Stimulated activated naive CD8-positive, alpha-beta T cell treated with anti-CD3 and anti-CD28 coated beads, Interleukin-15, amount 100 ng/mL, for 72 hours (primary cell): ENCODE data around the gene SIPA1.

Source experiments
- ATAC-seq: fragments of 150-1000 bp; cut with Tn5 transposase; 2 replicates; pipeline ENCODE4 v1.10.0; 2021; ENCODE audit warnings: mild to moderate bottlenecking, moderate library complexity
- DNase-seq, 2 donors: peaks; one replicate each; pipeline ENCODE4 v3.0.0; 2021 to 2022
- H3K27ac Mint-ChIP-seq, 2 donors: one replicate each; pipeline ENCODE4 v1.8.0; 2022; ENCODE audit warnings: mild to moderate bottlenecking in 2 of 2, mixed read lengths in 2 of 2, moderate library complexity in 2 of 2
- H3K27me3 Mint-ChIP-seq: one replicate; pipeline ENCODE4 v1.8.0; 2022; ENCODE audit warnings: mixed read lengths
- H3K4me1 Mint-ChIP-seq: one replicate; pipeline ENCODE4 v1.8.0; 2022; ENCODE audit warnings: mild to moderate bottlenecking, mixed read lengths
- H3K4me3 Mint-ChIP-seq, 2 donors: one replicate each; pipeline ENCODE4 v1.8.0; 2022; ENCODE audit warnings: mild to moderate bottlenecking in 2 of 2, mixed read lengths in 2 of 2, moderate library complexity in 1 of 2
- H3K9me3 Mint-ChIP-seq, 2 donors: one replicate each; pipeline ENCODE4 v1.8.0; 2022; ENCODE audit warnings: mixed read lengths in 2 of 2

SIPA1 gene

DNA sequence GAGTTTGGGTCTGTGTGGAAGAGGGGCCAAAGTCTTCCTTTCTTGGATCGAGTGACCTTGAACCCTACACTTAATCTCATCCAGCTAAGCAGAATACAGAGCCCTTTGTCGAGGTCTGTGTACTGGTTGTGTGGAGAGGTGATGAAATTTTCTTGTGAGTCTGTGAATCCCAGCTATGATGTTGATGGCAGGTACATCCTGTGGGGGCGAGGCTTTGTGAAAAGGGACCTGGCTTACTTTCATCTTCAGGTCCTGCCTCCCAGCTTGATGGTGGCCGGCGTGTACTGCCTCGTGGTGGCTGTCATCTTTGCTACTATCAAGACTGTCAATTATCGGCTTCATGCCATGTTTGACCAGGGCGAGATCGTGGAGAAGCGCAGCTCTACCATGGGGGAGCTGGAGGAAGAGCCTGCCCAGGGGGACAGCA lies 21.3 kb upstream of the SIPA1 start:
- H3K4me3 Mint-ChIP-seq = peak overlapping the region; percentile 98 to 99
- no peaks in the 10 kb centered on the region for H3K9me3 Mint-ChIP-seq
- peaks cover 61% of the 10 kb centered on the region for H3K4me1 Mint-ChIP-seq
- ATAC-seq = no peak
- no peaks in the 10 kb centered on the region for H3K27me3 Mint-ChIP-seq
- peak overlapping the region; percentile 98 to 99 for H3K27ac Mint-ChIP-seq
- peak in 1 of 2 donors; percentile 61 for DNase-seq

GRCh38 chr11:65617136-65617850 lies 20.6 kb upstream of the SIPA1 start:
- no peaks in the 10 kb centered on the region for H3K27me3 Mint-ChIP-seq
- H3K4me3 Mint-ChIP-seq = peak overlapping the region; percentile 98 to 99
- peak overlapping the region; percentile 98 to 99 for H3K27ac Mint-ChIP-seq
- no peak for ATAC-seq
- H3K9me3 Mint-ChIP-seq = no peaks in the 10 kb centered on the region
- DNase-seq = no peak
- H3K4me1 Mint-ChIP-seq = peaks cover 61% of the 10 kb centered on the region

GRCh38 chr11:65617990-65618751 lies 19.7 kb upstream of the SIPA1 start:
- peaks cover 52% of the 10 kb centered on the region for H3K4me1 Mint-ChIP-seq
- ATAC-seq (no peak), DNase-seq (no peak)
- H3K27me3 Mint-ChIP-seq = no peaks in the 10 kb centered on the region
- H3K9me3 Mint-ChIP-seq = no peaks in the 10 kb centered on the region
- peak overlapping the region; percentile 98 to 99 for H3K4me3 Mint-ChIP-seq
- H3K27ac Mint-ChIP-seq = peak overlapping the region; percentile 91 to 92

- DNase-seq (no peak), ATAC-seq (no peak)
- Mint-ChIP-seq H3K27ac (peak overlapping the region in 1 of 2 donors; percentile 91), H3K4me3 (peak overlapping the region in 1 of 2 donors; percentile 15), H3K9me3 (no peaks in the 10 kb centered on the region), H3K27me3 (no peaks in the 10 kb centered on the region), H3K4me1 (peaks cover 49% of the 10 kb centered on the region)
These were observed 19.1 kb upstream of the SIPA1 start for GRCh38 chr11:65618763-65619162.

DNA sequence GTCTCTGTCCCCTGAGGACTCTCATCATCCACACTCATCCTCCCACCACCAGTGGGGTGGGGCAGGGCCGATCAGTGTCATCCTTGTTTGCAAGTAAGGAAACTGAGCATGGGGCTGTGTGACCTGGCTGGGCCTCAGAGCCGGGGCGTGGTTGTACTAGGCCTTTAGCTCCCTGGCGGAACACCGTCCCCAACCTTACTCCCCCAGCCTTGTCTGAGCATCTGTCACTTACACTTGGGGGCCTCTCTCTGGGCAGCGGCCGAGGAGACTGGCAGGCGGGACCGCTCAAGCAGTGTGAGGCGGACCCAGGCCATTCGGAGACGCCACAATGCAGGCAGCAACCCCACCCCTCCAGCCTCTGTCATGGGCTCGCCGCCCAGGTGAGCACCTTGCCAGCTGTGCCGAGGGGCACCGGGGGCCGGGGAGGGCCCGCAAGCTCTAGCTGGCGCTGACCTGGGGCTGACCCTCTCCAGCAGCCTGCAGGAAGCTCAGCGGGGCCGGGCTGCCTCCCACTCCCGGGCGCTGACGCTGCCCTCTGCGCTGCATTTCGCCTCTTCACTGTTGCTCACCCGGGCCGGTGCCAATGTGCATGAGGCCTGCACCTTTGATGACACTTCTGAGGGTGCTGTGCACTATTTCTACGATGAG lies 18.5 kb upstream of the SIPA1 start:
- peaks cover 49% of the 10 kb centered on the region for H3K4me1 Mint-ChIP-seq
- no peaks in the 10 kb centered on the region for H3K27me3 Mint-ChIP-seq
- H3K27ac Mint-ChIP-seq = no peak overlapping the region
- DNase-seq (no peak), ATAC-seq (no peak)
- H3K4me3 Mint-ChIP-seq = peak overlapping the region in 1 of 2 donors; percentile 5
- no peaks in the 10 kb centered on the region for H3K9me3 Mint-ChIP-seq

DNA sequence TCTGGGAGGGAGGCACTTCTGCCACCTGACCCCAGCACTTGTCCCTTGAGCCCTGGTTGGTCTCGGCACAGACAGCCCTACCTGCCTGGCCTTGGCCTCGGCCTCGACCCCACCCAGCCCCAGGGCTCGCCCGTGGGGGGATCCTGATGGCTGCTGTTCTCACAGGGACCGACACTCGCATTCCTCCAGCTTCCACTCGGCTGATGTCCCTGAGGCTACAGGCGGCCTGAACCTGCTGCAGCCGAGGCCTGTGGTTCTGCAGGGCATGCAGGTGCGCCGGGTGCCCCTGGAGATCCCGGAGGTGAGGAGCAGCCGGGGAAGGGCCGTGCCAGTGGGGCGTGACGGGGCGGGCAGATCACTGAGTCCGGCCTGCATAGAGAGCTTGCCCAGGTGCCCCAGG lies 17.2 kb upstream of the SIPA1 start:
- Mint-ChIP-seq H3K27ac (no peak overlapping the region), H3K27me3 (no peaks in the 10 kb centered on the region), H3K4me1 (peaks cover 55% of the 10 kb centered on the region), H3K4me3 (no peak overlapping the region), H3K9me3 (no peaks in the 10 kb centered on the region)
- DNase-seq (no peak), ATAC-seq (no peak)

DNA sequence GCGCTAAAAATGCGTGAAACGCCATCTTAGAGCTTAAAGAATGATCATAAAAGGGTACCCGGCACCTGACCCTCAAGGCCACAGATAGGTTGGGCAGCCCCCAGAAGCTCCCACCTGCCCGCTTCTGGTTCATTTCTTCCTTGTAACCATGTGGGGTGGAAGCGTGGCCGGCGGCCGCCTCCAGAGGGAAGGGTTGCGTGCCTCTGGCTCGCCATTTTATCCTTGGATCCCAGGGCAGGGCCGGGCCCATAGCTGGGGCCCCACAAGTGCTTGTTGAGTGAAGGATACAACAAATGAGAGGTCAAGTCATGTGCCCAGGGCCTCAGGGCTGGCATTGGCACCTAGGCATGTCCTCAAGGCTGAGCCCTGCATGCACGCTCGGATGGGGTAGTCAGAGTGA lies 16.4 kb upstream of the SIPA1 start:
- H3K27ac Mint-ChIP-seq = no peak overlapping the region
- no peaks in the 10 kb centered on the region for H3K9me3 Mint-ChIP-seq

GRCh38 chr11:65622011-65622410 lies 15.9 kb upstream of the SIPA1 start:
- Mint-ChIP-seq H3K27me3 (no peaks in the 10 kb centered on the region), H3K4me1 (peaks cover 55% of the 10 kb centered on the region), H3K9me3 (no peaks in the 10 kb centered on the region), H3K4me3 (no peak overlapping the region), H3K27ac (no peak overlapping the region)
- ATAC-seq (no peak), DNase-seq (no peak)

More for the DNA sequence above, 16.4 kb upstream of the SIPA1 start:
- Mint-ChIP-seq H3K27me3 (no peaks in the 10 kb centered on the region), H3K4me1 (peaks cover 60% of the 10 kb centered on the region), H3K4me3 (no peak overlapping the region)
- ATAC-seq (no peak), DNase-seq (no peak)

GRCh38 chr11:65623177-65623576 lies 14.7 kb upstream of the SIPA1 start:
- Mint-ChIP-seq H3K27me3 (no peaks in the 10 kb centered on the region), H3K4me3 (no peak overlapping the region), H3K4me1 (peaks cover 43% of the 10 kb centered on the region), H3K9me3 (no peaks in the 10 kb centered on the region), H3K27ac (peak overlapping the region in 1 of 2 donors; percentile 49)
- DNase-seq (no peak), ATAC-seq (no peak)

DNA sequence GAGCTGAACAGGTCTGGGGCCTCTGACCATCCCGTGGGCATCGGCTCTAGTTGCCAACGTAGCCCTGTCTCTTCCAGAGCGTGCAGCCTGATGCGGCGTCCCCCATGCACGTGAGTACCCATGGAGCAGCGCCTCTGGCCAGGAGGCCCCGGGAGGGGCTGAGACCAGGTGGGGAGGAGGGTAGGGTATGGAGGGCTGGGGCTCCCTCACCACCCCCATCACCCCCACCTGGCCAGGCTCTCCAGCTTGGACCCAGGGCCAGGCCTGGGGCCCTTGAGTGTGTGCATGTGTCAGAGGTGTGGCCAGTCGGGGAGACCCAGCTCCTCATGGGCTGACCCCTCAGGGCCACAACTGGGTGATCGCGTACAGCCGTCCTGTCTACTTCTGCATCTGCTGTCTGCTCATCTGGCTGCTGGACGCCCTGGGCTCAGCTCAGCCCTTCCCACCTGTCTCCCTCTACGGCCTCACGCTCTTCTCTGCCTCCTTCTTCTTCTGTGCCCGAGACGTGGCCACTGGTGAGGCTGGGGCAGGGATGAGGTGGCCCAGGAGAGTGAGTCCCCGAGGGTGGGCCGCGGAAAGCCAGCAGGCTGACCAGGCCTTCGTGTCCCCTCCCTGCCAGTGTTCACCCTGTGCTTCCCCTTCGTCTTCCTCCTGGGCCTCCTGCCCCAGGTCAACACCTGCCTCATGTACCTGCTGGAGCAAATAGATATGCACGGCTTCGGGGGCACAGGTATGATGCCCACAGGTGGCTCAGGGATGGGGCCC lies 13.9 kb upstream of the SIPA1 start:
- Mint-ChIP-seq H3K4me1 (peaks cover 34% of the 10 kb centered on the region), H3K27ac (no peak overlapping the region)
- no peak for DNase-seq

GRCh38 chr11:65624931-65625627 lies 12.8 kb upstream of the SIPA1 start:
- Mint-ChIP-seq H3K9me3 (no peaks in the 10 kb centered on the region), H3K27me3 (no peaks in the 10 kb centered on the region), H3K27ac (peak overlapping the region in 1 of 2 donors; percentile 37), H3K4me1 (peaks cover 28% of the 10 kb centered on the region), H3K4me3 (no peak overlapping the region)
- ATAC-seq (no peak), DNase-seq (no peak)

More for the DNA sequence above, 13.9 kb upstream of the SIPA1 start:
- no peak overlapping the region for H3K4me3 Mint-ChIP-seq
- ATAC-seq = peak; percentile 19
- H3K9me3 Mint-ChIP-seq = no peaks in the 10 kb centered on the region
- no peaks in the 10 kb centered on the region for H3K27me3 Mint-ChIP-seq

DNA sequence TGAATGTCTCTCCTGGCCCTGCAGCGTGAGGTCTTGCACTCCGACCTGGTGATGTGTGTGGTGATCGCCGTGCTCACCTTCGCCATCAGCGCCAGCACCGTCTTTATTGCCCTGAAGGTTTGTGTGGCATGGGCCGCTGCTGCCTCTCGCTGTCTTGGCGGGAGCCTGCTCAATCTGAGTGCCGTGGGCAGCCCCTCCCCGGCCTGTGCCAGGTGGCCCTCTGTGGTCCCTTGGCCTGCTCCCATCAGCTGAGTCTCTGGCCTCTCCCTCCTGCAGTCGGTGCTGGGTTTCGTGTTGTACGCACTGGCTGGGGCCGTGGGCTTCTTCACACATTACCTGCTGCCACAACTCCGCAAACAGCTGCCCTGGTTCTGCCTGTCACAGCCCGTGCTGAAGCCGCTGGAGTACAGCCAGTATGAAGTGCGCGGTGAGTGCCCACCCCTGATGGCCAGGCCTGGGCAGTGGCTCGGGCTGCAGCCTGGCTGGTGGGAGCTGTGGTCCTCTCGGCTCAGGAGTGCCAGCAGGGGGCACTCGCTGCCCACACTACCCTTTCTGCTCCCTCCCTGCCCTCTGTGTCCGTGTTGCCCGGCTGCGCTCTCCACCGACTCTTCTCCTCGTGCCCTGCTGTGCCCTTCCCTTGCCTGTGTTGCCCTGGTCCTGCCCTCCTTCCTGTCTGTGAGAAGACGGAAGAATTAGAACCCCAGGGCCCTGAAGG lies 12.1 kb upstream of the SIPA1 start:
- H3K4me1 Mint-ChIP-seq = peaks cover 28% of the 10 kb centered on the region
- no peak overlapping the region for H3K4me3 Mint-ChIP-seq
- H3K27ac Mint-ChIP-seq = peak overlapping the region in 1 of 2 donors; percentile 64
- ATAC-seq (peak; percentile 81), DNase-seq (peak; percentile 56)
- no peaks in the 10 kb centered on the region for H3K9me3 Mint-ChIP-seq
- no peaks in the 10 kb centered on the region for H3K27me3 Mint-ChIP-seq

DNA sequence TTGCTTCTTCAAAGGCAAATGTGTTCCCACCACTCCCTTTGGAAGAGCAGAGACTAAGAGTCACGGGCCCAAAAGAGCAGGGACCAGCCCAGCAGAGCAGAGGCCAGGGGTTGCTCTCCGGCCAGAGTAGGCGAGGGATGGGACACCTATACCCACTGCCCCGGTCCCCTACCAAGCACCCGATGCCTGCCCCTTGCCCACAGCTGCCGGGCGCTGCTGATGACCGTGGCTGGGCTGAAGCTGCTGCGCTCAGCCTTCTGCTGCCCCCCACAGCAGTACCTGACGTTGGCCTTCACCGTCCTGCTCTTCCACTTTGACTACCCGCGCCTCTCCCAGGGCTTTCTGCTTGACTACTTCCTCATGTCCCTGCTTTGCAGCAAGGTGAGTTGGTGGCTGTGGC lies 10.7 kb upstream of the SIPA1 start:
- no peak for ATAC-seq
- peaks cover 15% of the 10 kb centered on the region for H3K4me1 Mint-ChIP-seq

DNA sequence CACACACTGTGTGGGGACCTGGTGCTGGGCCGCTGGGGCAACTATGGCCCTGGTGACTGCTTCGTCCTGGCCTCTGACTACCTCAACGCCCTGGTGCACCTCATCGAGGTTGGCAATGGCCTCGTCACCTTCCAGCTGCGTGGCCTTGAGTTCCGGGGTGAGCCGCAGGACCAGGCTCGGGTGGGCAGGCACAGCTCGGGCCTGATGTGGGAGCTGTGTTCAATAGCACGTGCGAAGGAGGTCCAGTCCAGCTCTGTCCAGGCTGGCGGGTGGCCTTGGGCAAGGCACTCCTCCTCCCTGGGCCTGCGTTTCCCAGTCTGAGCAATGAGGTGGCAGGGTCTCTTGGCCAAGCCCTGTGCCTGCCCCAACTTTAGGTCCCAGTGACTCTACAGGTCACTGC lies 8.3 kb upstream of the SIPA1 start:
- Mint-ChIP-seq H3K4me3 (no peak overlapping the region), H3K4me1 (peaks cover 28% of the 10 kb centered on the region), H3K9me3 (no peaks in the 10 kb centered on the region), H3K27ac (no peak overlapping the region), H3K27me3 (no peaks in the 10 kb centered on the region)
- ATAC-seq = no peak
- DNase-seq = no peak

More for the DNA sequence above, 10.7 kb upstream of the SIPA1 start:
- Mint-ChIP-seq H3K9me3 (no peaks in the 10 kb centered on the region), H3K27ac (peak overlapping the region in 1 of 2 donors; percentile 22), H3K27me3 (no peaks in the 10 kb centered on the region), H3K4me3 (no peak overlapping the region)
- DNase-seq = no peak
